GM12801 (cell line): ENCODE measurements around the gene TSPAN2.

Experiments used
- CTCF ChIP-seq: IDR thresholded peaks from one replicate; pipeline ENCODE4 v1.5.1; 2011; ENCODE audit warnings: control low read depth; ENCODE audit not compliant: insufficient read length; ENCODE audit errors: extremely low read depth

Gene TSPAN2

GRCh38 chr1:115084902-115085511, 4.3 kb downstream of the TSPAN2 start:
- TF ChIP-seq CTCF = no peak

GRCh38 chr1:115082949-115083348, 6.4 kb downstream of the TSPAN2 start:
- no peak for TF ChIP-seq CTCF

GRCh38 chr1:115078708-115079107, 10.6 kb downstream of the TSPAN2 start:
- no peak for TF ChIP-seq CTCF

GRCh38 chr1:115077984-115078330, 11.3 kb downstream of the TSPAN2 start:
- no peak for TF ChIP-seq CTCF

- no peak for TF ChIP-seq CTCF
These were observed 11.9 kb downstream of the TSPAN2 start for GRCh38 chr1:115077286-115077983.

GRCh38 chr1:115076384-115076915, 12.9 kb downstream of the TSPAN2 start:
- no peak for TF ChIP-seq CTCF

GRCh38 chr1:115074839-115075534, 14.3 kb downstream of the TSPAN2 start:
- no peak for TF ChIP-seq CTCF
